Karpas-422 (cell line): ENCODE data around the gene TAS2R30. TPM values are rescaled to one million over a fixed set of nuclear protein-coding genes. Genes with fewer than 3 reads are reported as not detected.

Experiments used
- DNase-seq: peaks from one replicate; pipeline ENCODE4 v3.0.0-alpha.2; 2015
- H2AFZ ChIP-seq: fragments of 200-600 bp; sonication (generic); 2 replicates; pipeline ENCODE4 v1.6.1; 2014; ENCODE audit warnings: antibody characterized with exemption, low read length, mixed read lengths
- H3K27ac ChIP-seq: fragments of 200-600 bp; sonication (generic); 2 replicates; pipeline ENCODE4 v1.5.1; 2014; ENCODE audit warnings: mild to moderate bottlenecking, low read length, moderate library complexity
- H3K27me3 ChIP-seq: fragments of 200-600 bp; sonication (generic); 2 replicates; pipeline ENCODE4 v1.6.1; 2014; ENCODE audit warnings: low read length, mixed read lengths
- H3K36me3 ChIP-seq: fragments of 200-600 bp; sonication (generic); 2 replicates; pipeline ENCODE4 v1.6.1; 2014; ENCODE audit warnings: low read length, mixed read lengths; ENCODE audit not compliant: insufficient read depth
- H3K4me1 ChIP-seq: fragments of 200-600 bp; sonication (generic); 2 replicates; pipeline ENCODE4 v1.6.1; 2014; ENCODE audit warnings: mild to moderate bottlenecking, low read length, mixed read lengths
- H3K4me2 ChIP-seq: fragments of 200-600 bp; sonication (generic); 2 replicates; pipeline ENCODE4 v1.6.1; 2014; ENCODE audit warnings: low read length, low read depth, mild to moderate bottlenecking; ENCODE audit not compliant: poor library complexity, severe bottlenecking
- H3K4me3 ChIP-seq: fragments of 200-600 bp; sonication (generic); 2 replicates; pipeline ENCODE4 v1.5.1; 2014; ENCODE audit warnings: mild to moderate bottlenecking, antibody characterized with exemption, low read length, mixed read lengths
- H3K79me2 ChIP-seq: fragments of 200-600 bp; sonication (generic); 2 replicates; pipeline ENCODE4 v1.6.1; 2014; ENCODE audit warnings: mild to moderate bottlenecking, low read length, mixed read lengths
- H3K9ac ChIP-seq: fragments of 200-600 bp; sonication (generic); 2 replicates; pipeline ENCODE4 v1.6.0; 2014; ENCODE audit warnings: low read length
- H3K9me2 ChIP-seq: fragments of 200-600 bp; sonication (generic), shearing (Covaris generic); replicated peaks from 2 replicates; pipeline ENCODE4 v1.6.0; 2014; ENCODE audit warnings: mild to moderate bottlenecking, low read length, moderate library complexity; ENCODE audit not compliant: insufficient read depth
- H3K9me3 ChIP-seq: fragments of 300-700, 200-600 bp; sonication (generic); 2 replicates; pipeline ENCODE4 v1.6.1; 2014; ENCODE audit warnings: low read length, mixed read lengths
- H4K20me1 ChIP-seq: fragments of 200-600 bp; sonication (generic); 2 replicates; pipeline ENCODE4 v1.6.1; 2014; ENCODE audit warnings: mild to moderate bottlenecking, antibody characterized with exemption, low read length, low read depth; ENCODE audit not compliant: insufficient read depth
- total RNA-seq: library from RNA; depleted of rRNA; stranded (reverse); fragments of >200 nt; shearing (Covaris generic); gene quantifications from 2 replicates; pipeline ENCODE4 v1.2.3, GENCODE V29; 2014; ENCODE audit warnings: low replicate concordance; rRNA removed

Gene TAS2R30
- total RNA-seq, result 6.0 and 13.9 TPM in 2 replicates

GRCh38 chr12:11134305-11134704 lies at the start of gene TAS2R30:
TAS2R30 (minus strand) TSS chr12:11134644; CDS start chr12:11134244, 400 bp downstream.
- Histone ChIP-seq H3K79me2 (peaks cover 97% of the 10 kb centered on the region), H3K4me3 (no peak within 1 kb of the TSS), H3K4me2 (no peak within 1 kb of the TSS), H3K9me3 (no peaks in the 10 kb centered on the region), H3K9me2 (no peaks in the 10 kb centered on the region), H3K4me1 (peaks cover 6% of the 10 kb centered on the region; the same call in 1 of the 2 replicates), H3K36me3 (no peaks in the 10 kb centered on the region; the same call in 1 of the 2 replicates), H3K9ac (no peak within 1 kb of the TSS), H3K27me3 (no peaks in the 10 kb centered on the region), H4K20me1 (no peaks in the 10 kb centered on the region), H2AFZ (no peak within 1 kb of the TSS), H3K27ac (no peak within 1 kb of the TSS)
- DNase-seq, result no peak

GRCh38 chr12:11183011-11183410 lies 48.6 kb upstream of the TAS2R30 start:
- Histone ChIP-seq H3K27me3 (no peaks in the 10 kb centered on the region), H2AFZ (no peak overlapping the region), H3K79me2 (no peaks in the 10 kb centered on the region), H3K9me3 (no peaks in the 10 kb centered on the region), H3K36me3 (no peaks in the 10 kb centered on the region), H4K20me1 (no peaks in the 10 kb centered on the region; the same call in 1 of the 2 replicates), H3K27ac (no peak overlapping the region), H3K4me2 (no peak overlapping the region), H3K4me1 (no peaks in the 10 kb centered on the region), H3K9me2 (no peaks in the 10 kb centered on the region), H3K4me3 (no peak overlapping the region), H3K9ac (no peak overlapping the region)
- no peak for DNase-seq

- DNase-seq, result no peak
- Histone ChIP-seq H3K36me3 (no peaks in the 10 kb centered on the region), H3K4me2 (no peak overlapping the region), H3K27ac (no peak overlapping the region), H4K20me1 (no peaks in the 10 kb centered on the region; the same call in 1 of the 2 replicates), H3K79me2 (0 out of 2 replicates have a peak, but pooled peaks cover 2% of the 10 kb centered on the region), H3K4me3 (no peak overlapping the region), H3K9ac (no peak overlapping the region), H3K9me2 (no peaks in the 10 kb centered on the region), H3K9me3 (no peaks in the 10 kb centered on the region), H3K27me3 (no peaks in the 10 kb centered on the region), H3K4me1 (no peaks in the 10 kb centered on the region), H2AFZ (no peak overlapping the region)
These were observed 48.1 kb upstream of the TAS2R30 start for GRCh38 chr12:11182529-11182928.

- H3K9me2 ChIP-seq, result no peaks in the 10 kb centered on the region
- no peaks in the 10 kb centered on the region for H3K4me1 ChIP-seq
- peaks cover 17% of the 10 kb centered on the region for H4K20me1 ChIP-seq
- H3K36me3 ChIP-seq, result no peaks in the 10 kb centered on the region
- no peak for DNase-seq
- no peak overlapping the region for H3K27ac ChIP-seq
- no peak overlapping the region for H3K4me3 ChIP-seq
- no peak overlapping the region for H3K9ac ChIP-seq
- no peaks in the 10 kb centered on the region for H3K9me3 ChIP-seq
- H3K27me3 ChIP-seq, result no peaks in the 10 kb centered on the region
- peaks cover 38% of the 10 kb centered on the region for H3K79me2 ChIP-seq
- H2AFZ ChIP-seq, result no peak overlapping the region
- no peak overlapping the region for H3K4me2 ChIP-seq
These were observed 43.8 kb upstream of the TAS2R30 start for GRCh38 chr12:11178250-11178649.

GRCh38 chr12:11174022-11174421 lies 39.6 kb upstream of the TAS2R30 start:
- no peak overlapping the region for H3K4me2 ChIP-seq
- H3K27ac ChIP-seq, result no peak overlapping the region
- H2AFZ ChIP-seq, result no peak overlapping the region
- no peaks in the 10 kb centered on the region for H3K27me3 ChIP-seq
- H3K9me2 ChIP-seq, result no peaks in the 10 kb centered on the region
- peaks cover 16% of the 10 kb centered on the region for H3K36me3 ChIP-seq
- H4K20me1 ChIP-seq, result peaks cover 42% of the 10 kb centered on the region
- no peak overlapping the region for H3K4me3 ChIP-seq
- no peak for DNase-seq
- H3K9me3 ChIP-seq, result no peaks in the 10 kb centered on the region; the same call in 1 of the 2 replicates
- peaks cover 77% of the 10 kb centered on the region for H3K79me2 ChIP-seq
- no peak overlapping the region for H3K9ac ChIP-seq
- peaks cover 28% of the 10 kb centered on the region for H3K4me1 ChIP-seq

GRCh38 chr12:11171969-11172675 lies 37.7 kb upstream of the TAS2R30 start:
- Histone ChIP-seq H4K20me1 (peaks cover 41% of the 10 kb centered on the region), H3K9me2 (no peaks in the 10 kb centered on the region), H2AFZ (no peak overlapping the region), H3K4me3 (peak overlapping the region; percentile 89), H3K36me3 (peaks cover 29% of the 10 kb centered on the region), H3K4me1 (peaks cover 33% of the 10 kb centered on the region), H3K4me2 (peak overlapping the region; percentile 87), H3K27me3 (no peaks in the 10 kb centered on the region), H3K9ac (peak overlapping the region; percentile 85), H3K27ac (peak overlapping the region; percentile 73; the same call in 1 of the 2 replicates), H3K9me3 (no peaks in the 10 kb centered on the region; the same call in 1 of the 2 replicates), H3K79me2 (peaks cover 93% of the 10 kb centered on the region)
- DNase-seq, result no peak

GRCh38 chr12:11171145-11171968 lies 36.9 kb upstream of the TAS2R30 start, which contains the start of gene SMIM10L1:
SMIM10L1 (plus strand) TSS chr12:11171194; CDS start chr12:11171357, 163 bp downstream.
- peaks cover 33% of the 10 kb centered on the region for H3K4me1 ChIP-seq
- DNase-seq, result peak; percentile 97
- peak within 1 kb of the TSS; percentile 62; the same call in 1 of the 2 replicates for H2AFZ ChIP-seq
- peaks cover 93% of the 10 kb centered on the region for H3K79me2 ChIP-seq
- H3K4me3 ChIP-seq, result peak within 1 kb of the TSS; percentile 89
- peaks cover 34% of the 10 kb centered on the region for H4K20me1 ChIP-seq
- H3K9me3 ChIP-seq, result no peaks in the 10 kb centered on the region; the same call in 1 of the 2 replicates
- peak within 1 kb of the TSS; percentile 85 for H3K9ac ChIP-seq
- H3K9me2 ChIP-seq, result no peaks in the 10 kb centered on the region
- peak within 1 kb of the TSS; percentile 87 for H3K4me2 ChIP-seq
- H3K27ac ChIP-seq, result peak within 1 kb of the TSS; percentile 73
- H3K27me3 ChIP-seq, result no peaks in the 10 kb centered on the region
- peaks cover 37% of the 10 kb centered on the region for H3K36me3 ChIP-seq

- H3K9ac ChIP-seq, result peak overlapping the region; percentile 85
- no peak for DNase-seq
- H3K4me3 ChIP-seq, result peak overlapping the region; percentile 89
- H3K36me3 ChIP-seq, result peaks cover 43% of the 10 kb centered on the region
- peak overlapping the region; percentile 62; the same call in 1 of the 2 replicates for H2AFZ ChIP-seq
- H3K79me2 ChIP-seq, result peaks cover 94% of the 10 kb centered on the region
- no peaks in the 10 kb centered on the region for H3K9me2 ChIP-seq
- H3K9me3 ChIP-seq, result no peaks in the 10 kb centered on the region; the same call in 1 of the 2 replicates
- H3K4me1 ChIP-seq, result peaks cover 33% of the 10 kb centered on the region
- no peaks in the 10 kb centered on the region for H3K27me3 ChIP-seq
- H3K27ac ChIP-seq, result peak overlapping the region; percentile 73
- peaks cover 34% of the 10 kb centered on the region for H4K20me1 ChIP-seq
- peak overlapping the region; percentile 87 for H3K4me2 ChIP-seq
These were observed 36.3 kb upstream of the TAS2R30 start for GRCh38 chr12:11170810-11171144.
